Nephron progenitor cell (in vitro differentiated cells): ENCODE data around the gene ARMC9.

Experiments
- DNase-seq: peaks from one replicate; pipeline ENCODE4 v3.0.0; 2021
- H3K27ac Mint-ChIP-seq: 2 replicates; pipeline ENCODE4 v1.8.0; 2021; ENCODE audit warnings: mild to moderate bottlenecking, moderate library complexity, mixed read lengths
- H3K27me3 Mint-ChIP-seq: 2 replicates; pipeline ENCODE4 v1.8.0; 2021; ENCODE audit warnings: mild to moderate bottlenecking, low read depth, mixed read lengths; ENCODE audit not compliant: poor library complexity
- H3K36me3 Mint-ChIP-seq: 2 replicates; pipeline ENCODE4 v1.8.0; 2021; ENCODE audit warnings: low read depth, mixed read lengths
- H3K4me1 Mint-ChIP-seq: 2 replicates; pipeline ENCODE4 v1.8.0; 2021; ENCODE audit warnings: mixed read lengths
- H3K4me3 Mint-ChIP-seq: 2 replicates; pipeline ENCODE4 v1.8.0; 2021; ENCODE audit warnings: mild to moderate bottlenecking, moderate library complexity, mixed read lengths
- H3K9me3 Mint-ChIP-seq: 2 replicates; pipeline ENCODE4 v1.8.0; 2021; ENCODE audit warnings: mild to moderate bottlenecking, moderate library complexity, mixed read lengths
- CTCF ChIP-seq: fragments of 200-600 bp; sonication (generic); IDR thresholded peaks from 2 replicates; pipeline ENCODE4 v1.5.0; 2021; ENCODE audit warnings: antibody characterized with exemption

Gene ARMC9

DNA sequence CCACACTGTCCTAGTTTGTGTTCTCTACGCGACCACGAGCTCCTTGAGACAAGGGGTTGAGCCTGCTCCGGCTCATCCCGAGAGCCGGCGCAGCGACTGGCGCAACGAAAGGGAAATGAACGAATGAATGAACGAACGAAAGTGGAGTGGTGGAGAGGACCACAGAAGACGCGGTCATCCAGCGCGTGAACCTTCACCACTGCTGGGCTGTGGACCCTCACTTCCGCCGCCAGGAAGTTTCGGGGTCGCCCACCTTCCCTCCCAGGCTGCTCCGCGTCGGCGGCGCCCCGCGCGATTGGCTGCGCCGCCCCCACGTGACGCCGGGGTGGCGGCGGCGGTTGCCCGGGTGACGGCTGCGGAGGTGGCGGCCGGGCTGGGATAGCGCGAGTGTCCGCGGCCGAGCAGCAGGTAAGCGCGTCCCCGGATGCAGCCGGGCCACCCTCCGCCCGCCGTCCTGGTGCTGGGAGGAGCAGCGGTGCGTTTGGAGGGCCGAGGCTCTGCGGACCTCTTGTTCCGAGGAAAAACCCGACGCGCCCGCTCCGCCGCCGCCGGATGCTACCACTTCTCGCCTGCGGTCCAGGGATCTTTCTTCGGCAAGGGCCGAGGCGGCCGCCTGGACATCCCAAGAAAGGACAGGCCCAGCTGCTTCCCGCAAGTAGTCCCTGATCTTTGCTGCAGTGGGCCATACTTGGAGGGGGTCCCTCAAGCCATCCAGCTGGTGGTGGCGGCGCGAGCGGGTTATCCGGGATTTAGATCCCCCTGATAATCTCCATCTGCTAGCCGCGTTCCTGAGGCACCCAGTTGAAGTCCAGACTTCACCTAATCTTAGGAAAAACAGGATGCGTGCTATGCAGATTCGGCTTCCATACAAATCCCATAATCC, at the start of gene ARMC9:
ARMC9 (plus strand) TSS at position 341 of the 883 bp plus-strand sequence. CDS start 7,608 bp downstream, outside the sequence.
- Mint-ChIP-seq H3K9me3 (peaks cover 20% of the 10 kb centered on the region), H3K27me3 (peaks cover 18% of the 10 kb centered on the region), H3K4me1 (peaks cover 40% of the 10 kb centered on the region), H3K27ac (peak within 1 kb of the TSS; percentile 92), H3K36me3 (peaks cover 31% of the 10 kb centered on the region), H3K4me3 (peak within 1 kb of the TSS; percentile 97)
- no peak for TF ChIP-seq CTCF
- DNase-seq = peak; percentile 90

DNA sequence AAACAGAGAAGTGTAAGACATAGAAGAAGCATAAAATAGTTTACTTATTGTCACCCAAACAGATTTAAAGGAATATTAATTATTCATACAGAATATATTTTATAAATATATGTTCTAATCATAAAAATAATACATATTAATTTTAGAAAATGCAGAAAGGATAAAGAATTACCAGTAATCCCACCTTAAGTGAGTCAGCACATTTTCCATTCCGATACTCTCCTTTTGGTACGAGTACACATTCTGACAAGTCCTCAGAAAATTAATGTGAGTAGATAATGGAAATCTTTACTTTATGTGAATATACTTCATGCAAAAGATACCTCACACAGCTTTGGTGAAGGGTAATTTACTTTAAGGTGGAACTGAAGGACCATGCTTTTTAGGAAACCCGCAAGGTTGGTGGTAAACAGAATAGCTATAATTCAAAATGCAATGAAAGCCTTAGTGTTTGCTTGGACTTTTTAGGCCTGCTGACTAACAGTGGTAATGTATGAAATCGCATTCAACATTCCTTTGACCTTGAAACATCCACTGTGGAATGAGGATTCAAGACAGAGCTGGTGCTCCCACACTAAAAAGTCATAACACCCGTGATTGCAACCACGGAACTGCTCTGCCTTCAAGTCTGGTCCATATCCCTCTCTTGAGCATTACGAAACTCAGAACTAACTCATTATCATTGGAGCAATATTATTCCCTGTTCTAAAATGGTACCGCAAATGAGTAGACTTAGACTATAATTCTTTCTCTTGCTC, 45.5 kb upstream of the ARMC9 start:
- Mint-ChIP-seq H3K9me3 (no peaks in the 10 kb centered on the region), H3K4me3 (no peak overlapping the region), H3K27ac (no peak overlapping the region), H3K4me1 (no peaks in the 10 kb centered on the region), H3K27me3 (no peaks in the 10 kb centered on the region), H3K36me3 (peaks cover 32% of the 10 kb centered on the region)
- TF ChIP-seq CTCF = no peak
- no peak for DNase-seq

DNA sequence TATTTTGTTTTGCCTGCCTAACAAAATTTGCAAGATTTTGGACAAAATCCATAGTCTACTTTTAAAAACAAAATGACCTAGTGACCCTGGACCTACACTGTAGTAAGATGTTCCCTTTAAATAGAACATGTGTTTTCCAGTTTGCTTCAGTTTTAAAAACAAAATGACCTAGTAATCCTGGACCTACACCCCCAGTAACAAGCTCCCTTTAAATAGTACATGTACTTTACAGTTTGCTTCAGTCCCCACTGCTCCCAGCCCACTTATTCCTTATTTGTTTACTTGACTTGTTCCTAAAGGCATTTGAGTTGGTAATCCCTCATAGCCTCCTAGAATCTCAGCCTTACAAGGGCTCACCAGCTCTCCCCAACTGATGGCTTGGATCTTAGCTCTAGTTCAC, 39.1 kb upstream of the ARMC9 start:
- H3K27ac Mint-ChIP-seq = peak overlapping the region; percentile 79
- no peak for DNase-seq
- no peak for TF ChIP-seq CTCF
- peaks cover 22% of the 10 kb centered on the region for H3K36me3 Mint-ChIP-seq
- peaks cover 17% of the 10 kb centered on the region for H3K4me1 Mint-ChIP-seq
- no peaks in the 10 kb centered on the region for H3K27me3 Mint-ChIP-seq
- H3K4me3 Mint-ChIP-seq = no peak overlapping the region
- no peaks in the 10 kb centered on the region for H3K9me3 Mint-ChIP-seq

- peaks cover 17% of the 10 kb centered on the region for H3K4me1 Mint-ChIP-seq
- no peaks in the 10 kb centered on the region for H3K27me3 Mint-ChIP-seq
- H3K4me3 Mint-ChIP-seq = no peak overlapping the region
- no peak for DNase-seq
- no peaks in the 10 kb centered on the region for H3K9me3 Mint-ChIP-seq
- no peak overlapping the region for H3K27ac Mint-ChIP-seq
- H3K36me3 Mint-ChIP-seq = peaks cover 33% of the 10 kb centered on the region
- TF ChIP-seq CTCF = no peak
Observed at GRCh38 chr2:231160701-231161100, 37.7 kb upstream of the ARMC9 start.

DNA sequence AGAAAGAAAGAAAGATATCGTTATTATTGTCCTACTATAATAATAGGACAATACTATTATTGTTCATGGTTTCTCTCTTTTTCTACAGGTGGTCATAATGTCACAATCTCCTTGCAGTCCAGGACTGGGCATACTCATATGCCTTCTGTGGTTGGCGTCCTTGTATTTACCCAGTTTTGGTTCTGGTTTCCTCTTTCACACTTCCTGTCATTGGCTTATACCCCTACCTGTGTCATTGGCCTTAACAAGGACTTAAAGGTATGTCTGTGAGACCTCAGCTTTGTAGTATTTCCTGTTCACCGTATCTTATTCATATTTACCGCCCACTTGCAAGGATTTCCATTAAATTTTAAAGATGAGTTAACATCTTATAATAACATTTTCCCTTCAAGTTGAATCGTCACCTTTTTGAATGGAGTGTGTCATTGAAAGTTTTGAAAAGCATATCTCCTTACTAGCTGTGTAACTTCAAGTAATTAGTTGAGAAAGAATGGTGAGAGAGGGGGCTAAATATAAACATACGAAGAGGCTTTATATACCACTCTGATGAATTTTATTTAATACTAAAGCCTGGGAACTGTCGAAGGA, 37.1 kb upstream of the ARMC9 start:
- no peak for TF ChIP-seq CTCF
- Mint-ChIP-seq H3K9me3 (no peaks in the 10 kb centered on the region), H3K27ac (peak overlapping the region; percentile 80), H3K27me3 (no peaks in the 10 kb centered on the region), H3K4me3 (no peak overlapping the region), H3K36me3 (peaks cover 33% of the 10 kb centered on the region), H3K4me1 (peaks cover 17% of the 10 kb centered on the region)
- no peak for DNase-seq
